Measurements from ENCODE around the gene RDH14.

The RDH14 gene

GRCh38 chr2:18596993-18597392, 36.5 kb upstream of the RDH14 start:
- H3K27me3 ChIP-seq (ENCODE audit: control insufficient read depth, insufficient read depth, low read length) = no peaks in the 10 kb centered on the region
- H3K9me3 ChIP-seq (ENCODE audit: control insufficient read depth, insufficient read depth, low read depth, low read length) = no peaks in the 10 kb centered on the region
- no peak overlapping the region for H3K4me3 ChIP-seq (ENCODE audit: low read depth, low read length)
- no peaks in the 10 kb centered on the region for H3K4me1 ChIP-seq (ENCODE audit: control insufficient read depth, insufficient read depth, low read length)
- H3K36me3 ChIP-seq (ENCODE audit: control insufficient read depth, insufficient read depth, low read length) = no peaks in the 10 kb centered on the region
- H3K27ac ChIP-seq (ENCODE audit: low read depth, low read length) = no peak overlapping the region
- no peak overlapping the region for H3K9ac ChIP-seq (ENCODE audit: low read length)

- no peak overlapping the region for H3K9ac ChIP-seq (ENCODE audit: low read length)
- no peaks in the 10 kb centered on the region for H3K9me3 ChIP-seq (ENCODE audit: control insufficient read depth, insufficient read depth, low read depth, low read length)
- no peak overlapping the region for H3K4me3 ChIP-seq (ENCODE audit: low read depth, low read length)
- H3K27ac ChIP-seq (ENCODE audit: low read depth, low read length) = no peak overlapping the region
- no peaks in the 10 kb centered on the region for H3K4me1 ChIP-seq (ENCODE audit: control insufficient read depth, insufficient read depth, low read length)
- no peaks in the 10 kb centered on the region for H3K36me3 ChIP-seq (ENCODE audit: control insufficient read depth, insufficient read depth, low read length)
- H3K27me3 ChIP-seq (ENCODE audit: control insufficient read depth, insufficient read depth, low read length) = no peaks in the 10 kb centered on the region
Measured at GRCh38 chr2:18593496-18593895, 33.0 kb upstream of the RDH14 start.

- no peak overlapping the region for H3K27ac ChIP-seq (ENCODE audit: low read depth, low read length)
- H3K9me3 ChIP-seq (ENCODE audit: control insufficient read depth, insufficient read depth, low read depth, low read length) = no peaks in the 10 kb centered on the region
- H3K9ac ChIP-seq (ENCODE audit: low read length) = no peak overlapping the region
- no peaks in the 10 kb centered on the region for H3K27me3 ChIP-seq (ENCODE audit: control insufficient read depth, insufficient read depth, low read length)
- no peaks in the 10 kb centered on the region for H3K4me1 ChIP-seq (ENCODE audit: control insufficient read depth, insufficient read depth, low read length)
- H3K36me3 ChIP-seq (ENCODE audit: control insufficient read depth, insufficient read depth, low read length) = no peaks in the 10 kb centered on the region
- no peak overlapping the region for H3K4me3 ChIP-seq (ENCODE audit: low read depth, low read length)
Measured at GRCh38 chr2:18592372-18592771, 31.9 kb upstream of the RDH14 start.

GRCh38 chr2:18589354-18589753, 28.9 kb upstream of the RDH14 start, which contains the start of gene NT5C1B:
TSS of gene NT5C1B (minus strand) at chr2:18589569. CDS start at chr2:18589468, 101 bp downstream.
- H3K36me3 ChIP-seq (ENCODE audit: control insufficient read depth, insufficient read depth, low read length) = no peaks in the 10 kb centered on the region
- H3K4me3 ChIP-seq (ENCODE audit: low read depth, low read length) = no peak within 1 kb of the TSS
- H3K27ac ChIP-seq (ENCODE audit: low read depth, low read length) = no peak within 1 kb of the TSS
- H3K4me1 ChIP-seq (ENCODE audit: control insufficient read depth, insufficient read depth, low read length) = no peaks in the 10 kb centered on the region
- H3K9ac ChIP-seq (ENCODE audit: low read length) = no peak within 1 kb of the TSS
- H3K27me3 ChIP-seq (ENCODE audit: control insufficient read depth, insufficient read depth, low read length) = no peaks in the 10 kb centered on the region
- H3K9me3 ChIP-seq (ENCODE audit: control insufficient read depth, insufficient read depth, low read depth, low read length) = no peaks in the 10 kb centered on the region; the same call in 1 of the 2 replicates

- H3K9me3 ChIP-seq (ENCODE audit: control insufficient read depth, insufficient read depth, low read depth, low read length) = no peaks in the 10 kb centered on the region; the same call in 1 of the 2 replicates
- H3K27me3 ChIP-seq (ENCODE audit: control insufficient read depth, insufficient read depth, low read length) = no peaks in the 10 kb centered on the region
- no peak overlapping the region for H3K4me3 ChIP-seq (ENCODE audit: low read depth, low read length)
- H3K4me1 ChIP-seq (ENCODE audit: control insufficient read depth, insufficient read depth, low read length) = no peaks in the 10 kb centered on the region
- H3K27ac ChIP-seq (ENCODE audit: low read depth, low read length) = no peak overlapping the region
- H3K36me3 ChIP-seq (ENCODE audit: control insufficient read depth, insufficient read depth, low read length) = no peaks in the 10 kb centered on the region
- H3K9ac ChIP-seq (ENCODE audit: low read length) = no peak overlapping the region
Measured at GRCh38 chr2:18588802-18589201, 28.3 kb upstream of the RDH14 start.

- H3K36me3 ChIP-seq (ENCODE audit: control insufficient read depth, insufficient read depth, low read length) = no peaks in the 10 kb centered on the region
- H3K27ac ChIP-seq (ENCODE audit: low read depth, low read length) = no peak overlapping the region
- no peak overlapping the region for H3K4me3 ChIP-seq (ENCODE audit: low read depth, low read length)
- no peaks in the 10 kb centered on the region for H3K27me3 ChIP-seq (ENCODE audit: control insufficient read depth, insufficient read depth, low read length)
- H3K4me1 ChIP-seq (ENCODE audit: control insufficient read depth, insufficient read depth, low read length) = no peaks in the 10 kb centered on the region
- H3K9me3 ChIP-seq (ENCODE audit: control insufficient read depth, insufficient read depth, low read depth, low read length) = no peaks in the 10 kb centered on the region; the same call in 1 of the 2 replicates
- no peak overlapping the region for H3K9ac ChIP-seq (ENCODE audit: low read length)
Measured at GRCh38 chr2:18588049-18588448, 27.6 kb upstream of the RDH14 start.

- Histone ChIP-seq H3K27ac (ENCODE audit: low read depth, low read length) (no peak overlapping the region), H3K4me3 (ENCODE audit: low read depth, low read length) (no peak overlapping the region), H3K9ac (ENCODE audit: low read length) (no peak overlapping the region), H3K4me1 (ENCODE audit: control insufficient read depth, insufficient read depth, low read length) (no peaks in the 10 kb centered on the region), H3K36me3 (ENCODE audit: control insufficient read depth, insufficient read depth, low read length) (no peaks in the 10 kb centered on the region), H3K27me3 (ENCODE audit: control insufficient read depth, insufficient read depth, low read length) (no peaks in the 10 kb centered on the region), H3K9me3 (ENCODE audit: control insufficient read depth, insufficient read depth, low read depth, low read length) (no peaks in the 10 kb centered on the region; the same call in 1 of the 2 replicates)
Measured at GRCh38 chr2:18585526-18585925, 25.1 kb upstream of the RDH14 start.

GRCh38 chr2:18584608-18584954, 24.1 kb upstream of the RDH14 start:
- Histone ChIP-seq H3K4me3 (ENCODE audit: low read depth, low read length) (no peak overlapping the region), H3K36me3 (ENCODE audit: control insufficient read depth, insufficient read depth, low read length) (no peaks in the 10 kb centered on the region), H3K9me3 (ENCODE audit: control insufficient read depth, insufficient read depth, low read depth, low read length) (no peaks in the 10 kb centered on the region; the same call in 1 of the 2 replicates), H3K27ac (ENCODE audit: low read depth, low read length) (no peak overlapping the region), H3K27me3 (ENCODE audit: control insufficient read depth, insufficient read depth, low read length) (no peaks in the 10 kb centered on the region), H3K9ac (ENCODE audit: low read length) (no peak overlapping the region), H3K4me1 (ENCODE audit: control insufficient read depth, insufficient read depth, low read length) (no peaks in the 10 kb centered on the region)

GRCh38 chr2:18583905-18584607, 23.6 kb upstream of the RDH14 start:
- H3K4me1 ChIP-seq (ENCODE audit: control insufficient read depth, insufficient read depth, low read length) = no peaks in the 10 kb centered on the region
- H3K9ac ChIP-seq (ENCODE audit: low read length) = no peak overlapping the region
- no peaks in the 10 kb centered on the region; the same call in 1 of the 2 replicates for H3K9me3 ChIP-seq (ENCODE audit: control insufficient read depth, insufficient read depth, low read depth, low read length)
- H3K27me3 ChIP-seq (ENCODE audit: control insufficient read depth, insufficient read depth, low read length) = no peaks in the 10 kb centered on the region
- H3K27ac ChIP-seq (ENCODE audit: low read depth, low read length) = no peak overlapping the region
- H3K36me3 ChIP-seq (ENCODE audit: control insufficient read depth, insufficient read depth, low read length) = no peaks in the 10 kb centered on the region
- no peak overlapping the region for H3K4me3 ChIP-seq (ENCODE audit: low read depth, low read length)

GRCh38 chr2:18580606-18581005, 20.2 kb upstream of the RDH14 start:
- Histone ChIP-seq H3K9ac (ENCODE audit: low read length) (no peak overlapping the region), H3K4me1 (ENCODE audit: control insufficient read depth, insufficient read depth, low read length) (no peaks in the 10 kb centered on the region), H3K27me3 (ENCODE audit: control insufficient read depth, insufficient read depth, low read length) (no peaks in the 10 kb centered on the region), H3K27ac (ENCODE audit: low read depth, low read length) (no peak overlapping the region), H3K4me3 (ENCODE audit: low read depth, low read length) (no peak overlapping the region), H3K36me3 (ENCODE audit: control insufficient read depth, insufficient read depth, low read length) (no peaks in the 10 kb centered on the region), H3K9me3 (ENCODE audit: control insufficient read depth, insufficient read depth, low read depth, low read length) (no peaks in the 10 kb centered on the region)

GRCh38 chr2:18578033-18578432, 17.6 kb upstream of the RDH14 start:
- no peaks in the 10 kb centered on the region for H3K4me1 ChIP-seq (ENCODE audit: control insufficient read depth, insufficient read depth, low read length)
- no peaks in the 10 kb centered on the region for H3K27me3 ChIP-seq (ENCODE audit: control insufficient read depth, insufficient read depth, low read length)
- no peaks in the 10 kb centered on the region for H3K9me3 ChIP-seq (ENCODE audit: control insufficient read depth, insufficient read depth, low read depth, low read length)
- H3K36me3 ChIP-seq (ENCODE audit: control insufficient read depth, insufficient read depth, low read length) = no peaks in the 10 kb centered on the region
- H3K27ac ChIP-seq (ENCODE audit: low read depth, low read length) = no peak overlapping the region
- H3K4me3 ChIP-seq (ENCODE audit: low read depth, low read length) = no peak overlapping the region
- H3K9ac ChIP-seq (ENCODE audit: low read length) = no peak overlapping the region
